Astrocyte (in vitro differentiated cells and primary cell): ENCODE measurements around the gene KRTAP29-1. TPM values are rescaled to one million over a fixed set of nuclear protein-coding genes. Genes with fewer than 3 reads are reported as not detected.
A peak's percentile ranks its signal among the peaks of the same experiment; 100 is the strongest.
"Not testable (repeated sequence)": the region's sequence is repeated elsewhere in the genome, so short reads cannot be mapped to it uniquely, and the experiment has no call there.

Experiments
- DNase-seq: peaks from one replicate; pipeline ENCODE4 v3.0.0-alpha.2; 2010; ENCODE audit warnings: low read depth
- FAIRE-seq: peaks from 2 replicates; lab custom pipeline; 2011; peaks lifted over from hg19 to GRCh38; lab: Jason Lieb, UNC
- H2AFZ ChIP-seq: 2 replicates; pipeline ENCODE4 v1.6.0; 2012; ENCODE audit warnings: low read depth, low read length, inconsistent platforms
- H3K27ac ChIP-seq: 2 replicates; pipeline ENCODE4 v1.5.1; 2011; ENCODE audit warnings: low read depth, low read length, inconsistent platforms
- H3K27me3 ChIP-seq: 2 replicates; pipeline ENCODE4 v1.6.0; 2011; ENCODE audit warnings: low read length, inconsistent platforms; ENCODE audit not compliant: insufficient read depth
- H3K36me3 ChIP-seq: 2 replicates; pipeline ENCODE4 v1.5.1; 2011; ENCODE audit warnings: low read length, inconsistent platforms; ENCODE audit not compliant: insufficient read depth
- H3K4me1 ChIP-seq: 2 replicates; pipeline ENCODE4 v1.5.1; 2011; ENCODE audit warnings: low read length, inconsistent platforms; ENCODE audit not compliant: insufficient read depth
- H3K4me2 ChIP-seq: 2 replicates; pipeline ENCODE4 v1.6.0; 2012; ENCODE audit warnings: low read length, inconsistent platforms
- H3K4me3 ChIP-seq: 2 replicates; pipeline ENCODE4 v1.5.1; 2011; ENCODE audit warnings: low read depth, mild to moderate bottlenecking, low read length, inconsistent platforms; ENCODE audit not compliant: insufficient read depth
- H3K79me2 ChIP-seq: 2 replicates; pipeline ENCODE4 v1.6.0; 2012; ENCODE audit warnings: mild to moderate bottlenecking, low read length, inconsistent platforms; ENCODE audit not compliant: insufficient read depth
- H3K9ac ChIP-seq: 2 replicates; pipeline ENCODE4 v1.6.0; 2012; ENCODE audit warnings: mild to moderate bottlenecking, low read length, inconsistent platforms
- H3K9me3 ChIP-seq: 2 replicates; pipeline ENCODE4 v1.5.1; 2012; ENCODE audit warnings: low read depth, mild to moderate bottlenecking, low read length, inconsistent platforms; ENCODE audit not compliant: insufficient read depth
- H4K20me1 ChIP-seq: 2 replicates; pipeline ENCODE4 v1.6.0; 2012; ENCODE audit warnings: low read length, inconsistent platforms; ENCODE audit not compliant: insufficient read depth
- H3K27ac Mint-ChIP-seq: one replicate; pipeline ENCODE4 v1.8.0; 2021; ENCODE audit warnings: mild to moderate bottlenecking, mixed read lengths; ENCODE audit not compliant: unreplicated experiment
- H3K27me3 Mint-ChIP-seq: one replicate; pipeline ENCODE4 v1.8.0; 2021; ENCODE audit warnings: low read depth, mixed read lengths; ENCODE audit not compliant: unreplicated experiment
- H3K36me3 Mint-ChIP-seq: one replicate; pipeline ENCODE4 v1.8.0; 2021; ENCODE audit warnings: low read depth, mixed read lengths; ENCODE audit not compliant: unreplicated experiment
- H3K4me1 Mint-ChIP-seq: one replicate; pipeline ENCODE4 v1.8.0; 2021; ENCODE audit warnings: low read depth, mixed read lengths; ENCODE audit not compliant: unreplicated experiment
- H3K4me3 Mint-ChIP-seq: one replicate; pipeline ENCODE4 v1.8.0; 2021; ENCODE audit warnings: mild to moderate bottlenecking, moderate library complexity, mixed read lengths; ENCODE audit not compliant: unreplicated experiment
- H3K9me3 Mint-ChIP-seq: one replicate; pipeline ENCODE4 v1.8.0; 2021; ENCODE audit warnings: mild to moderate bottlenecking, mixed read lengths; ENCODE audit not compliant: unreplicated experiment
- EZH2 ChIP-seq: IDR thresholded peaks from 2 replicates; pipeline ENCODE4 v1.6.1; 2012; ENCODE audit warnings: mild to moderate bottlenecking, low read length, inconsistent platforms; ENCODE audit not compliant: insufficient read depth
- total RNA-seq: library from RNA; stranded (reverse); gene quantifications from 2 replicates; pipeline ENCODE4 v1.2.1, GENCODE V29; 2021
- TF ChIP-seq, protein P1 (sequence below): IDR thresholded peaks from 2 replicates; pipeline ENCODE4 v1.5.1; 2011; ENCODE audit warnings: low read depth, mild to moderate bottlenecking, inconsistent platforms, low read length, moderate library complexity; ENCODE audit not compliant: insufficient read depth

The KRTAP29-1 gene
- total RNA-seq, 1 donor from 2014 or later: not detected

DNA sequence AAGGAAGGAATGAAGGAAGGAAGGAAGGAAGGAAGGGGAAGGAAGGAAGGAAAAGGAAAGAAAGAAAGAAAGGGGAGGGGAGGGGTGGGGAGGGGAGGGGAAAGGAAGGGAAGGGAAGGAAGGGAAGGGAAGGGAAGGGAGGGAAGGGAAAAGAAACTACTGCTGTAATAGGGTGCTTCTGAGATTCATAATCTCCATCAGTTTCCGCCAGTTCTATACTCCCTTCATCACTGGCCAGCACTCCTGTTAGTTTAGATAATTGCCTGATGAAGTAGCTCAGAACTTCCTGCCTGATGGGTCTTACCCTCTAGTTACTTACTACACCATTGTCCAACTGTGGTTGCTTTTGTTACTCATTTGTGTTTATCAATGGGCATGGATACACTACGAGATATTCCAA, 39.4 kb downstream of the KRTAP29-1 start:
- FAIRE-seq: no peak
- no peak for DNase-seq
- Histone ChIP-seq H2AFZ (no peak overlapping the region), H3K9me3 (no peaks in the 10 kb centered on the region), H3K4me1 (no peaks in the 10 kb centered on the region), H3K4me2 (no peak overlapping the region), H3K4me3 (no peak overlapping the region), H3K27me3 (peaks cover 2% of the 10 kb centered on the region), H3K79me2 (no peaks in the 10 kb centered on the region), H4K20me1 (no peaks in the 10 kb centered on the region), H3K27ac (no peak overlapping the region), H3K9ac (no peak overlapping the region), H3K36me3 (no peaks in the 10 kb centered on the region)
- peaks cover 2% of the 10 kb centered on the region for H3K4me1 Mint-ChIP-seq
- no peak overlapping the region for H3K27ac Mint-ChIP-seq
- H3K4me3 Mint-ChIP-seq: no peak overlapping the region
- no peak for TF ChIP-seq EZH2
- TF ChIP-seq, protein P1, sequence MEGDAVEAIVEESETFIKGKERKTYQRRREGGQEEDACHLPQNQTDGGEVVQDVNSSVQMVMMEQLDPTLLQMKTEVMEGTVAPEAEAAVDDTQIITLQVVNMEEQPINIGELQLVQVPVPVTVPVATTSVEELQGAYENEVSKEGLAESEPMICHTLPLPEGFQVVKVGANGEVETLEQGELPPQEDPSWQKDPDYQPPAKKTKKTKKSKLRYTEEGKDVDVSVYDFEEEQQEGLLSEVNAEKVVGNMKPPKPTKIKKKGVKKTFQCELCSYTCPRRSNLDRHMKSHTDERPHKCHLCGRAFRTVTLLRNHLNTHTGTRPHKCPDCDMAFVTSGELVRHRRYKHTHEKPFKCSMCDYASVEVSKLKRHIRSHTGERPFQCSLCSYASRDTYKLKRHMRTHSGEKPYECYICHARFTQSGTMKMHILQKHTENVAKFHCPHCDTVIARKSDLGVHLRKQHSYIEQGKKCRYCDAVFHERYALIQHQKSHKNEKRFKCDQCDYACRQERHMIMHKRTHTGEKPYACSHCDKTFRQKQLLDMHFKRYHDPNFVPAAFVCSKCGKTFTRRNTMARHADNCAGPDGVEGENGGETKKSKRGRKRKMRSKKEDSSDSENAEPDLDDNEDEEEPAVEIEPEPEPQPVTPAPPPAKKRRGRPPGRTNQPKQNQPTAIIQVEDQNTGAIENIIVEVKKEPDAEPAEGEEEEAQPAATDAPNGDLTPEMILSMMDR: no peak
- H3K9me3 Mint-ChIP-seq: no peaks in the 10 kb centered on the region
- peaks cover 16% of the 10 kb centered on the region for H3K27me3 Mint-ChIP-seq
- no peaks in the 10 kb centered on the region for H3K36me3 Mint-ChIP-seq

GRCh38 chr17:41258406-41258805, 44.2 kb downstream of the KRTAP29-1 start:
- TF ChIP-seq, protein P1: no peak
- no peak for TF ChIP-seq EZH2
- peaks cover 2% of the 10 kb centered on the region for H3K4me1 Mint-ChIP-seq

GRCh38 chr17:41256291-41256685, 46.4 kb downstream of the KRTAP29-1 start:
- Histone ChIP-seq H3K79me2 (no peaks in the 10 kb centered on the region), H3K27ac (no peak overlapping the region), H3K4me1 (no peaks in the 10 kb centered on the region), H3K4me3 (no peak overlapping the region), H3K4me2 (no peak overlapping the region), H3K36me3 (no peaks in the 10 kb centered on the region), H4K20me1 (no peaks in the 10 kb centered on the region), H3K27me3 (no peaks in the 10 kb centered on the region), H3K9me3 (no peaks in the 10 kb centered on the region), H3K9ac (no peak overlapping the region), H2AFZ (no peak overlapping the region)
- H3K9me3 Mint-ChIP-seq: no peaks in the 10 kb centered on the region
- no peak overlapping the region for H3K27ac Mint-ChIP-seq
- no peak for TF ChIP-seq EZH2
- TF ChIP-seq, protein P1: no peak
- H3K36me3 Mint-ChIP-seq: no peaks in the 10 kb centered on the region
- H3K27me3 Mint-ChIP-seq: peaks cover 34% of the 10 kb centered on the region
- FAIRE-seq: peak; percentile 5
- no peak overlapping the region for H3K4me3 Mint-ChIP-seq
- DNase-seq: no peak
- H3K4me1 Mint-ChIP-seq: peaks cover 2% of the 10 kb centered on the region

More at GRCh38 chr17:41258406-41258805, 44.2 kb downstream of the KRTAP29-1 start:
- Histone ChIP-seq H4K20me1 (no peaks in the 10 kb centered on the region), H3K9ac (no peak overlapping the region), H3K4me3 (no peak overlapping the region), H3K9me3 (no peaks in the 10 kb centered on the region), H3K79me2 (no peaks in the 10 kb centered on the region), H3K27ac (no peak overlapping the region), H2AFZ (no peak overlapping the region), H3K36me3 (no peaks in the 10 kb centered on the region), H3K4me1 (no peaks in the 10 kb centered on the region), H3K27me3 (peaks cover 2% of the 10 kb centered on the region), H3K4me2 (no peak overlapping the region)
- no peak for FAIRE-seq
- H3K4me3 Mint-ChIP-seq: no peak overlapping the region
- no peaks in the 10 kb centered on the region for H3K9me3 Mint-ChIP-seq
- peaks cover 29% of the 10 kb centered on the region for H3K27me3 Mint-ChIP-seq
- H3K36me3 Mint-ChIP-seq: no peaks in the 10 kb centered on the region
- no peak overlapping the region for H3K27ac Mint-ChIP-seq
- DNase-seq: no peak

GRCh38 chr17:41255381-41256290, 47.0 kb downstream of the KRTAP29-1 start, which contains the start of gene KRTAP9-9:
Gene KRTAP9-9 (plus strand): TSS chr17:41255384.
- not testable (repeated sequence) for H3K36me3 Mint-ChIP-seq, H3K27me3 ChIP-seq, H3K9ac ChIP-seq

More at GRCh38 chr17:41255381-41256290, 47.0 kb downstream of the KRTAP29-1 start, which contains the start of gene KRTAP9-9:
- DNase-seq, H3K27ac Mint-ChIP-seq, H4K20me1 ChIP-seq, H3K79me2 ChIP-seq, H3K36me3 ChIP-seq, H3K4me1 ChIP-seq, H3K27ac ChIP-seq, H3K9me3 Mint-ChIP-seq, H3K4me3 ChIP-seq, H3K4me3 Mint-ChIP-seq, H2AFZ ChIP-seq, H3K9me3 ChIP-seq, H3K4me2 ChIP-seq, H3K4me1 Mint-ChIP-seq, FAIRE-seq: not testable (repeated sequence)
- peaks cover 32% of the 10 kb centered on the region for H3K27me3 Mint-ChIP-seq
